GM18951 (cell line): Measurements from ENCODE around the gene FBXO27.
"Not testable (repeated sequence)": the region's sequence is repeated elsewhere in the genome, so short reads cannot be mapped to it uniquely, and the experiment has no call there.

Source experiments
- POLR2A ChIP-seq: IDR thresholded peaks from 4 replicates; pipeline ENCODE4 v1.6.1; 2011; ENCODE audit warnings: mild to moderate bottlenecking; ENCODE audit not compliant: insufficient read length, insufficient read depth; ENCODE audit errors: extremely low read depth
- in situ Hi-C: fragments of 300-500 bp; cut with MboI; formaldehyde crosslinking; loops from one replicate; pipeline ENCODE4 v1.12.0; 2022; ENCODE audit warnings: low sequenced_read_pairs, mixed read lengths, inconsistent platforms; ENCODE audit not compliant: unreplicated experiment

FBXO27 gene, protein sequence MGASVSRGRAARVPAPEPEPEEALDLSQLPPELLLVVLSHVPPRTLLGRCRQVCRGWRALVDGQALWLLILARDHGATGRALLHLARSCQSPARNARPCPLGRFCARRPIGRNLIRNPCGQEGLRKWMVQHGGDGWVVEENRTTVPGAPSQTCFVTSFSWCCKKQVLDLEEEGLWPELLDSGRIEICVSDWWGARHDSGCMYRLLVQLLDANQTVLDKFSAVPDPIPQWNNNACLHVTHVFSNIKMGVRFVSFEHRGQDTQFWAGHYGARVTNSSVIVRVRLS

GRCh38 chr19:39032063-39032918 is at the start of gene FBXO27:
TSS of gene FBXO27 (minus strand) at chr19:39032549. CDS start at chr19:39032227, 322 bp downstream.
- no peak for TF ChIP-seq POLR2A
- in situ Hi-C loops, result no loop called here

DNA sequence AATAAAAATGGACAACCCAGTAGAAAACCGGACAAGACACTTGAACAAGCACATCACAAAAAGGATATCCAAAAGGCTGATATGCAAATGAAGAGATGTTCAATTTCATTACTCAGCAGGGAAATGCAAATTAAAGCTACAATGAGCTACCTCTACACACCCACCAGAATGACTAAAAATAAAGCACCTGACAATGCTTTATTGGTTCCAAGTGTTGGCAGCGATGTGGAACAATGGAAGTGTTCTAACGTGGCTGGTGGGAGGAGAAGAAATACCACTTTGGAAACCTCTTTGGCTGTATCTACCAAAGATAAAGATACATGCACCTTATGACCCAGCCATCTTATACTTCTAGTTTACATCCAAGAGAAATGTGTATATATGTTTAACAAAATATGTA is 48.1 kb upstream of the FBXO27 start:
- in situ Hi-C loops, result no loop called here
- TF ChIP-seq POLR2A, result no peak

DNA sequence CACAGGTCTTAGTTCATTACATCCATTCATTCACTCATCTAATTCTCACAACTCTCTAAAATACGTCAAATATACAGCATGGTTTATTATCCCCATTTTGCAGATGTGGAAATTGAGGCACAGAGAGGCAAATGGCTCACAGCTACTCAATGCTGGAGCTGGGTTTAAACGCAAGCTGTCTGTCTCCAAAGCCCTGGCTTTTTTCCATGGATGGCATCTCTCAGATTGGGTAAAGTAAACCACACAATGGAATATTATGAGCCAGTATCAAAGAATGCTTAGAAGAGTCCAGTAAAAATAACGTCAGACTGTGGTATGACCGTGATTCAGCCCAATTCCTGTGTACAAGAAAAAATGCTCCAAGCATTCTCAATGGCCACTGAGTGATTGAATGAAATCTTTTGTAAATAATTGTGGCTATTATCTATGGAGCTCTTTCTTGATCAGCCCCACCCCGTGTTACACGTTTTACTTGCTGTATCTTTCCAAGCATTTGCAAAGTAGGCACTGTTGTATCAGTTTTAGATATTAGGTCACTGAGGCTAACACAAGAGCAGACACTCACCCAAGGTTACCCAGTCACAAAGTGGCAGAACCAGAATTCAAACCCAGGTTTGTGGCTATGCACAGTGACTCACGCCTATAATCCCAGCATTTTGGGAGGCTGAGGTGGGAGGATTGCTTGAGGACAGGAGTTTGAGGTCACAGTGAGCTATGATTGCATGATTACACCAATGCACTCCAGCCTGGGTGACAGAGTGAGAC is 46.3 kb upstream of the FBXO27 start:
- in situ Hi-C loops, result no loop called here
- TF ChIP-seq POLR2A, result no peak

GRCh38 chr19:39077323-39077722 is 45.0 kb upstream of the FBXO27 start:
- no peak for TF ChIP-seq POLR2A
- in situ Hi-C loops, result no loop called here

GRCh38 chr19:39074942-39075341 is 42.6 kb upstream of the FBXO27 start:
- TF ChIP-seq POLR2A, result no peak
- in situ Hi-C loops, result no loop called here

GRCh38 chr19:39074205-39074692 is 41.9 kb upstream of the FBXO27 start:
- TF ChIP-seq POLR2A, result no peak
- in situ Hi-C loops, result no loop called here

GRCh38 chr19:39070888-39071287 is 38.5 kb upstream of the FBXO27 start:
- in situ Hi-C loops, result no loop called here
- TF ChIP-seq POLR2A, result no peak

DNA sequence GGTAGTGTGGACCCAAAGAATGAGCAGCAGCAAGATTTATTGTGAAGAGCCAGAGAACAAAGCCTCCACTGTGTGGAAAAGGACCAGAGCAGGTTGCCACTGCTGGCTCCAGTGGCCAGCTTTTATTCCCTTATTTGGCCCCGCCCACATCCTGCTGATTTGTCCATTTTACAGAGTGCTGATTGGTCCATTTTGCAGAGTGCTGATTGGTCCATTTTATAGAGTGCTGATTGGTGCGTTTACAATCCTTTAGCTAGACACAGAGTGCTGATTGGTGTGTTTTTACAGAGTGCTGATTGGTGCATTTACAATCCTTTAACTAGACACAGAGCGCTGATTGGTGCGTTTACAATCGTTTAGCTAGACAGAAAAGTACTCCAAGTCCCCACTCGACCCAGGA is 35.9 kb upstream of the FBXO27 start:
- in situ Hi-C loops, result not testable (repeated sequence)

- in situ Hi-C loops, result no loop called here
- TF ChIP-seq POLR2A, result no peak
Observed at GRCh38 chr19:39067104-39067503, 34.8 kb upstream of the FBXO27 start.

DNA sequence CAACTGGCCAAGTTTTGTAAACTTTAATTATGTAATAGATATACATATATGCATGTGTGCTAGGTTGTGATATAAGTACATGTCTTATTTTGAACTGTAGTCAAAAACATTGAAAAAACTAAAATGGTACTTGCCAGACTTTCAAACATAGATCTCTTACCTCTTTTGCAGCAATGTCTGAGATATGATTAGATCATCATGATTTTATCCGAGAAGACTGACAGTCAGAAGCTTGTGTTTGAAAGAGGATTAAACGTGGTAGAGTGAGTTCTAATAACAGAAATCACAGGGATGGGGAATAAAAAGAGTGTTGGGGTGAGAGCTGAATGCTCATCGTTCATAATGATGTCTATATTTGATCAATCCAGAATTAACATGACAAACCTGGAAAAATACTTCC is 33.6 kb upstream of the FBXO27 start:
- in situ Hi-C loops, result no loop called here
- no peak for TF ChIP-seq POLR2A

DNA sequence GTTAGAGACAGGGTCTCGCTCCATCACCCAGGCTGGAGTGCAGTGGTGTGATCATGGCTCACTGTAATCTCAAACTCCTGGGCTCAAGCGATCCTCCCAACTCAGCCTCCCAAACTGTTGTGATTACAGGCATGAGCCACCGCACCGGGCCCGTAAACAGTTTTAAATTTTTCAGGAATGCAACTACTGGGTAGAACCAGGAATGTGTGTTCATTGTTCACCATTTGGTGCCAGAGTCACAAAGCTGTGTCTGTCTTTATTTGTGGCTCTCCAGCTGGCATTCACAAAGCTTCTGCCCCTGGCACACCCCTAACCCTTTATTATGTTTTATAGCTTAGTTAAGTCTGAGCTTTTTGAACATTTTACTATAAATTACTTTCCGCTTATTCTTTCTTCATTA is 32.1 kb upstream of the FBXO27 start:
- in situ Hi-C loops, result no loop called here
- no peak for TF ChIP-seq POLR2A

GRCh38 chr19:39060171-39060570 is 27.8 kb upstream of the FBXO27 start:
- TF ChIP-seq POLR2A, result no peak
- in situ Hi-C loops, result no loop called here

DNA sequence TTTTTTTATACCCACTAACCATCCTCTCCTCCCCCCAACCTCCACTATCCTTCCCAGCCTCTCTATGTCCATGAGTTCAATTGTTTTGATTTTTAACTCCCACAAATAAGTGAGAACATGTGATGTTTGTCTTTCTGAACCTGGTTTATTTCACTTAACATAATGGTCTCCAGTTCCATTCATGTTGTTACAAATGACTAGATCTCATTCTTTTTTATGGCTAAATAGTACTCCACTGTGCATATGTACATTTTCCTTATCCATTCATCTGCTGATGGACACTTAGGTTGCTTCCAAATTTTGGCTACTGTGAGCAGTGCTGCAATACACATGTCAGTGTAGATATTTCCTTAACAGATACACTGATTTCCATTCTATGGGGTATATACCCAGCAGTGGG is 27.0 kb upstream of the FBXO27 start:
- no peak for TF ChIP-seq POLR2A

More for the DNA sequence above, 27.0 kb upstream of the FBXO27 start:
- in situ Hi-C loops, result no loop called here
